ENCODE results near the gene BAD.
"Not testable (repeated sequence)": the region's sequence is repeated elsewhere in the genome, so short reads cannot be mapped to it uniquely, and the experiment has no call there.

The BAD gene

DNA sequence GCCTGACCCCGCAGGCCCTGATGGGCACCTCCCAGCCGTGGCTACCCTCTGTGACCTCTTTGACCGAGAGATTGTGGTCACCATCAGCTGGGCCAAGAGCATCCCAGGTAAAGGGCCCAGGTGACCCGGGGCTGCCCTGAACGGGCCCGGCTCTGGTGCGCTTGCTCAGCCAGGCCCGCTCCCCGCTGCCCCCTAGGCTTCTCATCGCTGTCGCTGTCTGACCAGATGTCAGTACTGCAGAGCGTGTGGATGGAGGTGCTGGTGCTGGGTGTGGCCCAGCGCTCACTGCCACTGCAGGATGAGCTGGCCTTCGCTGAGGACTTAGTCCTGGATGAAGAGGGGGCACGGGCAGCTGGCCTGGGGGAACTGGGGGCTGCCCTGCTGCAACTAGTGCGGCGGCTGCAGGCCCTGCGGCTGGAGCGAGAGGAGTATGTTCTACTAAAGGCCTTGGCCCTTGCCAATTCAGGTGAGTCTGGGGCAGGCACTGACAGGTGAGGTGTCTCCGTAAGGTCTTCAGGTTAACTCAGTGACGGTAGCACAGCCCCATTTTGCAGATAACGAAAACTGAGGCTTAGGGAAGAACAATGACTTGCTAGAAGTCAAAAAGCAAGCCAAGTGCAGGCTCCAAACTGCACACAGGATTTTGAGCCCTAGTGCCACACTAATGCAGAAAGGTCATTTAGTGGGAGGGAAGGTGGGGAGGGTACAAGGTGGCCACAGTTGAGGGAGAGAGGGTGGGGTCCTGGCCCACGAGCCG, 30.5 kb upstream of the BAD start:
- DNase-seq = no peak

DNA sequence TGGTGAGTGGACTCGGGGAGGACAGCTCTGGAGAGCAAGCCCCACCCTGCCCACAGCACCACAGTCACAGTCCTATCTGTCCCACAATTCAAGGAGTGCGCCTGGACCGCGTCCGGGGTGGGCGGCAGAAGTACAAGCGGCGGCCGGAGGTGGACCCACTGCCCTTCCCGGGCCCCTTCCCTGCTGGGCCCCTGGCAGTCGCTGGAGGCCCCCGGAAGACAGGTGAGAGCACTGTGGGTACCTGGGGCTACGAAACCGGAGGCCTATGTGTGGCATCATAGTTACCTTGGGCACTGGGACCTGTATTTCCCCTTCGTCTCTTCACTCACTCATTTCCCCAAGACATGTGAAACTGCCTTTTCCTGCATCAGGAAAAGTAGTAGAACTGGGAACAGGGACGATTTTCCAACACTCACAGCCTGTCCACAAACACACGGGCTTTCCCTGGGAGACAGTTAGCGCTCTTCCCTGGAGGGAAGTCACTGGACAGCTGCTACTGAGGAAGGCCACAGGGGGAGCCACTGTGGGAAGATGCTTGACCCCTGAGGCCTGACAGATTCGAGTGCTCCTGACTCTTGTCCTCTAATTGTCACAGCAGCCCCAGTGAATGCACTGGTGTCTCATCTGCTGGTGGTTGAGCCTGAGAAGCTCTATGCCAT, 29.8 kb upstream of the BAD start:
- DNase-seq = no peak

DNA sequence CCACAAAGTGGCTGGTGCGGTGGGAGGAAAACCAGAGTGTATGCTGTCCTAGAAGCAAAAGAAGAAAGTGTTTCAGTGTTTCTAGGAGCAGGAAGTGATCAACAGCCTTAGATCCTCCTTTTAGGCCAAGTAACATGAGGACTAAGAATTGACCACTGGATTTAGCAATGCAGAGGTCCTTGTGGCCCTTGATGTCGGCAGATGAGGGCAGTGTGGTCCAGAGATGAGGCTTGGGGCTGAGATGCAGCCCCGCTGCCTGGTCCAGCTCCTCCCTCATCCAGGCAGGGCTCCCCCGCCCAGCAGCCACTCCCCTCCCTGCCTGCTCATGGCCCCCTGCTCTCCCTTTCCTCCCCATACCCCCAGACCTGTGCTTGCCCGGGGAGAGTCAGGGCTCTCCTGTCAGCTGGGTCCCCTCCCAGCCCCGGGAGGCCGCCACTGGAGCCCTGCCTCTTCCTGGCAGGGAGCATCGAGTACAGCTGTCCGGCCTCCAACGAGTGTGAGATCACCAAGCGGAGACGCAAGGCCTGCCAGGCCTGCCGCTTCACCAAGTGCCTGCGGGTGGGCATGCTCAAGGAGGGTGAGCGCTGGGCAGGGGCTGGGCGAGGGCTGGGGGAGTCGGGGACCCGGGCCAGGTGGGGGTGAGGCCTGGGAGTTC, 29.2 kb upstream of the BAD start:
- DNase-seq = no peak

DNA sequence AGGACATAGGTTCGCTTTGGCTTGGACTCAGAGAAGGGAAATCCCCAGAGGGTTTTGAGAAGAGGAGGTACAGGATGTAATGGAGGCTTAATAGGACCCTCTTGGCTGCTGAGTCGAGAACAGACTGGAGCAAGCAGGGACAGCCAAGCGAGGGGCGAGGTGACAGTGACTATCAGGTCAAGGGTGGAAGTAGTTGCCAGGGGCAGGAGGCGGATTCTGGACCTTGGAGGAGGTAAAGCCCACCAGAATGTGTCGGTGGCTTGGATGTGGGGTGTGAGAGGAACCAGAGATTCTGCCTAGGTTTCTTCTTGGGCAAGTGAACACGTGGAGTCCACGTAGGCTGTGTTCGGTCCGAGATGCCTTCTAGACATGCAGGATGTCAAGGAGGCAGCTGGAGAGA, 28.5 kb upstream of the BAD start:
- no peak for DNase-seq

GRCh38 chr11:64307795-64308194, 23.3 kb upstream of the BAD start:
- not testable (repeated sequence) for DNase-seq

DNA sequence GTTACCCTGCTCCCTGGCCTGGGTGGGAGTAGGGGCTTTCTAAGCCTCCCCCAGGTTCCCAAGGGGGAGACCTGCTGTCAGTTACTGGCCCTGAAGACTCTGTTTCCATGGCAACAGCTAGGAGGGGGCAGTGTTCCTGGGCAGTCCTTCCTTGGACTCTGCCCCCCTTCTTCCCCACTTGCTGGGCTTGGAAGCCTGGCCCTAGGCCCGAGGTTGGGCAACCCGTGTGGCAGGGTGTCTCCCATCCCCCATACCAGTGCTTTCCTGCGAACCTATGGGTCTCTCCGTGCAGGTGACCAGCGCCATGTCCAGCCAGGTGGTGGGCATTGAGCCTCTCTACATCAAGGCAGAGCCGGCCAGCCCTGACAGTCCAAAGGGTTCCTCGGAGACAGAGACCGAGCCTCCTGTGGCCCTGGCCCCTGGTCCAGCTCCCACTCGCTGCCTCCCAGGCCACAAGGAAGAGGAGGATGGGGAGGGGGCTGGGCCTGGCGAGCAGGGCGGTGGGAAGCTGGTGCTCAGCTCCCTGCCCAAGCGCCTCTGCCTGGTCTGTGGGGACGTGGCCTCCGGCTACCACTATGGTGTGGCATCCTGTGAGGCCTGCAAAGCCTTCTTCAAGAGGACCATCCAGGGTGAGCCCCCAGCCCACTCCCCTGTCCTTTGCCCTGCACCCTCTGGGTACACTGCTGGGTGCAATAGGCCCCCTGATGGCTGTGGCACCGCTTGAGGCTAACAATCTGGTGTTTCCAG, 22.6 kb upstream of the BAD start:
- no peak for DNase-seq

GRCh38 chr11:64306563-64306875, 22.1 kb upstream of the BAD start:
- DNase-seq = no peak

DNA sequence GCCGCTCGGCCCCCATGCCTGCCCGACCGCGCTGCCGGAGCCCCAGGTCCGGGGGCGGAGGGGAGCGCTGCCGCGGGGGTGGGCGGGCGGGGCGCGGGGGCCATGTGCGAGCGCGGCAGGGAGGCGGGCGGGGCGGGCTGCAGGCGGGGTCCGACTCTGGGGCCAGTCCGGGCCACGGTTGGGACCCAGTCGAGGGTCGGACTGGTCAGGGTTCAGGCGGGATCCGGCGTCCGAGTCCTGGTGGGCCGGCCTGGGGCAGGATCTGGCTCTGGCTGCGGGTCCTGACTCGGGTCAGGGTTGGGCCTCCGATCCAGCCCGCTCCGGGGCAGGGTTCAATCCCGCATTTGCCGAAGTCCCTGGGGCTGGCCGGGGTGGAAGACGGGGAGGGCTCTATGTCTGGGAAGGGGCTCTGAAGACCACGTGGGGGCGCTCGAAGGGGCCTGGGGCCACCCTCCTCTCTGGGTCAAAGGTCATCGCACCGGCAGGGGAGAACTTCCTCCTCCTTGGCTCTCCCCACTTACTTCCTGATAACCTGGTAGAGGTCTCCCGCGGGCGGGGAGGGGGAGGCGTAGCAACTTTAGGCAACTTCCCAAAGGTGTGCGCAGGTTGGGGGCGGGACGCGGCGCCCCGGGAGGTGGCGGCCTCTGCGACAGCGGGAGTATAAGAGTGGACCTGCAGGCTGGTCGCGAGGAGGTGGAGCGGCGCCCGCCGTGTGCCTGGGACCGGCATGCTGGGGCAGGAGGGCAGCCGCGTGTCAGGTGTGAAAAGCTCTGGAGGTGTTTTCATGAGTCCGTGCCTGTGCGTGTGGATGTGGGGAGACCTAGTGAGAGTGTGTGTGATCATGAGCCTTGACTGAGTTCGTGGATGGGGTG, 21.5 kb upstream of the BAD start:
- peak; percentile 67 for DNase-seq

DNA sequence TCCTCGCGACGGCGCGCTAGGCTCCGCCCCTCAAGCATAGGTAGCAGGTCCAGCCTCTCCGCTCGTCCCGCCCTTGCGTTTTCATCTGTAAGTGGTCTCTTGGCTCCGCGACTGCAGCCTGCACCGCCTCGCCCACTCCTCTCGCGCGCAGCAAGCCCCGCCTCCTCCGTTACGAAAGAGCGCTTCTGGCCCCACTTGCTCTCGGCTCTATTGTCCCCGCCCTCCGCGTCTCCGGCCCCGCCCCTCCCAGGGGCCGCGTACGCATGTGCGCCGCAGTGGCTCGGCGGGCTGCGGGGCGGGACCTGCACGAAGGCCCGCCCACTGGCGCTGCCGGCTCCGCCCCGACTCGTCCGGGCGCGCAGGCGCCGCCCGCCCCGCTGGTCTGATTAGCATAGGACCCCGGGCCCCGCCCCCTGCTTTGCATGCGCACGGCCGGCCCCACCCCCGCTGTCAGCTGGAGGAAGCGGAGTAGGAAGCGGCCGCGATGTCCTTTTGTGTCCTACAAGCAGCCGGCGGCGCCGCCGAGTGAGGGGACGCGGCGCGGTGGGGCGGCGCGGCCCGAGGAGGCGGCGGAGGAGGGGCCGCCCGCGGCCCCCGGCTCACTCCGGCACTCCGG, 20.7 kb upstream of the BAD start, which contains the start of gene ESRRA:
Gene ESRRA (plus strand): TSS at position 450 of the 616 bp plus-strand sequence. CDS start 1,656 bp downstream, outside the sequence.
- peak; percentile 100 for DNase-seq

GRCh38 chr11:64304316-64305072, 20.0 kb upstream of the BAD start:
- DNase-seq = peak; percentile 93

DNA sequence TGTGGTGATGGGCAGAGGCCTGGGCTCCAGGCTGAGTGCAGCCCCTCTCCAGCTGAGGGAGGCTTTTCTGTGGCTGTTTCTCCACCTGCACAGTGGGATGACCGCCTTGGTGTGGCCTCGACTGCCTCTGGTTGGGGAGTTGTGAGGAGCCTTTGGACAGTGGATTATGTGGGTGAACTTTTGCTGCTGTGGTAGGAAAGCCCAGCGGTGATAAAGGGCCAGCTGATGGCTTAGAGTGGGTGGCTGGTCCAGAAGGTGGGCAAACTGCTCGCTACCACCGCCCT, 19.5 kb upstream of the BAD start:
- no peak for DNase-seq

GRCh38 chr11:64303109-64304031, 18.9 kb upstream of the BAD start:
- DNase-seq = no peak

GRCh38 chr11:64299847-64300648, 15.6 kb upstream of the BAD start, which contains the start of gene CATSPERZ:
Gene CATSPERZ (plus strand): TSS chr11:64300358. CDS start chr11:64300411, 53 bp downstream.
- DNase-seq = no peak

GRCh38 chr11:64298966-64299846, 14.7 kb upstream of the BAD start:
- no peak for DNase-seq

DNA sequence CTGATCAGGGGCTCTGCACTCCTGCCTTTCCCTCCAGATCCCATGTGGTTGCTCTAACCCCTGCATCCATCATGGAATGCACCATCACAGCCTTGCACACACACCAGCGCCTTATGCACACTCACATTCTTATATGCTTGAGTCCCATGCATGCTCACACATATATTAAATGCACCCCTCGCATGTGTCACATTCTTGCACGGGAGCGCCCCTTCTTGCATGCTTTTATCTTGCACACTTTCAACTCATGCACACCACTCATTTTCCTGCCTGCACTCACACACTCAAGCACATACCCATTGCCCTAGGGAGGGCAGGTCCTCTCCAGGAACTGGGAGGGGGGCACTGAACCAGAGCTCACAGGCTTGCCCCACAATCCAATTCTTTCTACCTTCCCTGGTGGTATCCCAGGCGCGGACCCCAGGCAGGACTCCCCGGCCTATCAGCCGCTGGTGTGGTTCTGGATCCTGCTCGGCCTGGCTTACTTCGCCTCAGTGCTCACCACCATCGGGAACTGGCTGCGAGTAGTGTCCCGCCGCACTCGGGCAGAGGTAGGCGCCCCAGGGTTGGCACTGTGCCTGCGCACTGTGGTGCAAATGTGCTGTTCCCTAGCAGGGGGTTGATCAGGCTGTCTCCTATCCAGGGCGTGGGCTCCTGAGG, 13.4 kb upstream of the BAD start:
- DNase-seq = no peak

- no peak for DNase-seq
Observed at GRCh38 chr11:64296830-64297698, 12.6 kb upstream of the BAD start.

DNA sequence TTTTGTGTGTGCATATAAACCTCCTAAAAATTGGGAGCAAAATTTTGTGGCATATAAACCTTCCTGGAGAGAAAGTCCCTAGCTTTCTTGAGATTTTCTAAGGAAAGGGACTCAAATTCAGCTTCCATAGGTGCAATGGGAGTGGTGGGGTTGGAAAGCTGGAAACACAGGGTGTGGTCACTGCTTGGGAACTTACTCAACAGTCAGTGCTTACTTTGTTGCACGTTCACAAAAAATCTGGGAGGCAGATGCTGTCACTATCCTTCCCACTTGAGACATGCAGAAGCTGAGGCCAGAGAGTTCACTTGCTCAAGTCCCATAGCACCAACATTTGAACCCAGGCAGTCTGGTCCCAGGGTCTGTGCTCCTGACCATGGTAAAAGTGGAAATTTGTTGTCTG, 11.8 kb upstream of the BAD start:
- DNase-seq = no peak

All from activated CD4-positive, CD25-positive, alpha-beta regulatory T cell treated with anti-CD3 and anti-CD28 coated beads, Interleukin-2, amount 50 U/mL, for 72 hours (primary cell).